GM21717 (cell line): ENCODE results near the gene TAF10.

ENCODE experiments used
- ATAC-seq: cut with Tn5 transposase; IDR thresholded peaks from one replicate; pipeline ENCODE4 v1.9.1; 2021; ENCODE audit warnings: mild to moderate bottlenecking, moderate library complexity; ENCODE audit not compliant: unreplicated experiment

The TAF10 gene

DNA sequence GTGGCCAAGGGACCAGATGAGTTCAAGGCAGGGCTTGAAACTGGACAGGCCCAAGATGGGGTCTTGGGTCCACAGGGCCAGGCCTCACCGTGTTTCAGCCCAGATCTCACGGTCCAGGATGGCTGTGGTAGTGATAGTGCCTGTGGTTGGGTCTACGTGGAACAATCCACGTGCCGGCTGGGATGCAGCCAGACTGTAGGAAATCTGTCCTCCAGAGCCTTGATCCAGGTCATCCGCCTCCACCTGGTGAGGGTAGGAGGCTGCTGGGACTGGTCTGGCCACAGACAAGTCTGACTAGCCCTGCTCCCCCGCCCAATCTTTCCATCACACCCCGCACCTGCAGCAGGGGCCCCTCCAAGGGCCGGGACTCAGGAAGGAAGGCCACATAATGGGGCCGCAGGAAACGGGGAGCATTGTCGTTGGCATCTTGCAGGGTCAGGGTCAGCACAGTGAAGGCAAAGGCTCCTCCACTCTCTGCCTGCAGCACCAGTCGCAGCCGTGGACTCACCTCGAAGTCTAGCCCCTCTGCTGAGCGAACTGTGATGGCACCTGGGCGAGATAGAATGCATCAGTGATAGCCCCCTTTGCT lies 13.9 kb upstream of the TAF10 start:
- ATAC-seq = no peak

DNA sequence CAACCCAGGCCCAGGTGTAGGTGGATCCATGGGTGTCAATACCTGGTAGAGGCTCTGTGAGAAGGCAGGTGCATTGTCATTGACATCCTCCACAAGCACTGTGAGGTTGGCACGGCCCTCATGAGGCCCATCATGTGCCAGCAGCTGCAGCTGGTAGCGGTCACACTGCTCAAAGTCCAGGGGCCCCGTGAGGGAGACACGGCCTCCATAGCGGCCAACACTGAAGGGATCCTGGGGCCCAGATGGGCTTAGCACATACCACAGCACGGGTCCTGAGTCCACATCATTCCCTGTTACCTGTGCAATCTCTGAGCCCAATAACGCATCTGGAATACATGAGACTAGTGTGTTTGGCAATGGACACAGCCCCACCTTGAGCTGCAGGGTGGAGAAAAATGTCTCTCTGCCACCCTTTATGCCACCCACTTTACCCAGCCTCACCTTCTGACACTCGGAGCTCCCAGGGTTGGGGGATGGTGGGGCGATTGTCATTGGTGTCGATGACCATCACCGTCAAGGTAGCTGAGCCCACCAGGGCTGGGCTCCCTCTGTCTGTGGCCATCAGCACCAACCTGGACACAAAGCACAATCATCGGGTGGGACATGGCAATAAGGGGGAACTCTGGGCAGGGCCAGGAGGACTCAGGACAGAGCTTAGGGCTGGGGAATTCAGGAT lies 13.3 kb upstream of the TAF10 start:
- ATAC-seq = no peak

DNA sequence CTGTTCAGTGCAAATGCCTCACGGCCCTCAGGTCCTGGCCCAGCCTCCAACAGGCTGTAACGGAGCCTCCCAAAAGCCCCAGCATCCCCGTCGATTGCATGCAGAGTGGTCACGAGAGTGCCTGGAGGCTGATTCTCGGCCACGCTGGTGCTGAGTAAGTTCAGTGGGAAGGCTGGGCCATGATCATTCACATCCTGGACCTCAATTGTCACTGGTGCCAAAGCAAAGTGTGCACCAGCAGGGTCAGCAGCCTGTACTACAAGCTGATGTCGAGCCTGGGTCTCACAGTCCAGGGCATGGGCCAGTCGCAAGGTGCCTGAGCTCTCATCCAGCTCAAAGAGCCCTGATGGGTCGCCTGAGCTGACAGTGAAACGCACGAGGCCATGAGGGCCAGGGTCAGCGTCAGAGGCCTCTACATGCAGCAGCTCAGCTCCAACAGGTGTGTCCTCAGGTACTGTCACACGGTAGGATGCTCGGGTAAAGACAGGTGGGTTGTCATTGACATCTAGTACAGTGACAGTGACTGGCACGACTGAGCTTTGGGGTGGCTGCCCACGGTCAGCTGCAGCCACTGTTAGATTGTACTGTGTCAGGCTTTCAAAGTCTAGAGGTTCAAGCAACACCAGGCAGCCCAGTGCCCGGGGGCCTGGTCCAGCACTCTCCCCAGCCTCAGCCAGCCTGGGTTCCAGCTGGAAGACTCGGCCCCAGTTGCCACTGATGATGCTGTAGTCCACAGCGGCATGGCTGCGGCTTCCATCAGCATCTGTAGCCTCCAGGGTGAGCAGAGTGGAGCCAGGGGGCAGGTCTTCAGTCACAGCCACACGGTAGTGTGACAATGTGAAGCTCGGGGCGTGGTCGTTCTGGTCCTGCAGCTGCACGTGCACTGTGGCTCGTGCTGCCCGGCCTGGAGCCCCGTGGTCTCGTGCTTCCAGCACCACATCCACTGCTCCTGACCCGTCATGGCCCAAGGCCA lies 11.7 kb upstream of the TAF10 start:
- ATAC-seq = no peak

DNA sequence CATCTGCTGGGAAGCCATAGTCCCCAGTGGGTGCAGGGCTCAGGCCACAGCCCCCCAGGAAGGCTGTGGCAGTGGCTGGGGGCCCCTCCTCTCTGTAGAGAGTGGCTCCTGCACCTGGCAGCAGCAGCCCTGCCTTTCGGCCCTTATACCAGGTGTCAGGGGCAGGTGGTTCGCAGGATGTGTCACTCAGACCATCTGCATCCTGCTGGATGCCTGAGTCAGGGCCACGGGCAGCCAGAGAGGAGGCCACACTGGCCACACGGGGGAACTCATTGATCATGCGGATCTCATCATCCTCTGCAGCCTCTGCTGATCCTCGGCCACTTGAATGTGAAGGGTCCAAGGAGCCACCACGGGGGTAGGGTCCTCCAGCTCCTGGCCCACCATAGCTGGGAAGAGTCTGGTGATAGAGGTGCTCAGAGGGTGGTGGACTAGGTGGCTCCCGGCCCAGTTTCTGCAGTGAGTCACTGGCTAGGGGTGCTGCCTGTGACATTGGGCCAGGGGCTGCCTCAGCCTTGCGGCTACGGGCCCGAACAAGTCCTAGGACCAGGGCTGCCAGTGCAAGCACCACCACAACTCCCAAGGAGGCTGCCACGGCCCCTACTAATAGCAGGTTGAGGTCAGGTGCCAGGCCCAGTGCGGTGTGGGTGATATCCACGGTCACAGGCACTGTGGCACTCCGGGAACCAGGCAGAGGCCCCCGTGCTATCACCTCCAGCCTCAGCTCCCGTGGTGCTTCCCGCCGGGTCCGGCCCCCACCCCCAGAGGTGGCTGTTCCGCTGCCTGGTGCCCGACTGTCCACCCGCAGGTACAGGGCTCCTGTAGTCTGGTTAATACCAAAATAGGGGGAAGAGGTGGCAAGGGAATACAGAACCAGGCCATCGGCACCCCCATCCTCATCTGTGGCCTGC lies 10.5 kb upstream of the TAF10 start:
- ATAC-seq = no peak

DNA sequence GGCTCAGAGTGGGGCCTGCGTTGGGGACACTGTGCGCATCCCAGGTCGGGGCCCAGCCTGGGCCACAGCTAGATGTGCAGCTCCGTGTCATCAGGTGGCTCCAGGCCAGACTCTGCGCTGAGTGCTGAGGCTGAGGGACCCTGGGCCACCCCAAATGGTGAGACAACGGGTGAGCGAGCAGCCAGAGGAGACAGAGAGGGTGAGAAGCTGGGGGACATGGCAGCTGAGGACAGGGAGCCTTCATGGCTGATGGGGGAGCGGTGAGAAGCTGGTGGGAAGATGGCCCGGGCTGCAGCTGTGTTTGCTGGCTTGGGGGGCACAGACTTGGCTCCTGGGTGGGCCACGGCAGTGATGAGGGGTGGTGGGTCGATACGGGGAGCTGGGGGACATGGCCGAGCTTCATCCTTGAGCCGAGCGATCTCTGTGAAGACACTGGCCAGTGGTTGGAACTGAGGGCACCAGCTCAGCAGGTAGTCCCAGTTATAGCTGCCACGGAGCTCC lies 9.7 kb upstream of the TAF10 start:
- ATAC-seq = no peak

DNA sequence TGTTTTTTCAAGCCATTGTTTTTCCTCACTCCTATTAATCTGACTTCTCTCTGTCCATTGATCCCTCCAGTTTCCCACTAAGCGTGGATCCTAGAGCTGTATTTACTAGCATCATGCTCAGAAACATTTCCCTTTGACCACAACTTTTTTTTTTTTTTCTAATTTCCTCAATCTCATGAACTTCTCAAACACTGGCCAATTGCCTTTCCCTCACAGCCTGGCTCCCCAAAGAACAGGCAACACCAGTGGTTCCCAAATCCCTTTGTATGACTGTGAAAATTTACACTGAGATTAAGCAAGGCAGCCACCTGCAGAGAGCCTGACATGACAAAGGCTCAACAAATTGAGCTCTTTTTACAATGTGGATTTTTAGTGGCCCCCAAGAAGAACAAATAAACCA lies 8.6 kb upstream of the TAF10 start:
- no peak for ATAC-seq

DNA sequence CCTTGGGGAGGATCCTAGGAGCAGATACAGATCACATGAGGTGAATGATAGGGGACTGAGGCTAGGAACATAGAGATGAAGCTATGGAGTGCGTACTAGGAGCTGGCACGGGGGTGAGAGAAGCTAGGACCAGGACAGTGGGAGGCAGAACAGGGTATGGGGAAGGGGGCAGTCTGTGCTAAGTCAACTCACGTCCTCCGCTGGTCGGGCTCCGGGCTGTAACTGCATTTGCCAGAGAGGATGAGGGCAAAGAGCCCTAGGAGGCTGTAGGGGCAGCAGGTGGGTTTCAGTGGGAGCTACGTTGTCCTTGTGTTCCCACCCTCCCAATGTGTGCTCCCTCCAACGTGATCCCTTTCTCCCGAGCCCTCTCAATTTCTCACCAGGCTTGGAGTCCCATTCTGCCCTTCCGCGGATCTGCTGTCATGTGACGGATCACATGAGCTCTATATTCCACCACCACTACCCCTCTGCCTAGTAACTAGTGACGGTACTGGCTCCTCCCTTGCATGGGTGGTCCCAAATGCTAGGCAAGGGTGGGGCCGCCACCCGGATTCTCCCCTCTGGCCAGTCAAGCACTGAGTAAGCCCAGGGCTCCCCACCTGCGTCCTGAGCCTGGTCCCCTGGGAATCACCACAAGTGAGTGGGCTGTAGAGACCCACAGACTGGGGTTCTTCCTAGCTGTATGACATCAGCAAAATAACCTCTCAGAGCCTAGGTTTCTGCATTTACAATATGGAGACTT lies 7.2 kb upstream of the TAF10 start, which contains the start of gene TPP1:
TSS of gene TPP1 (minus strand) at position 419 of the 742 bp plus-strand sequence. CDS start at position 397, 22 bp downstream.
- peak; percentile 97 for ATAC-seq

DNA sequence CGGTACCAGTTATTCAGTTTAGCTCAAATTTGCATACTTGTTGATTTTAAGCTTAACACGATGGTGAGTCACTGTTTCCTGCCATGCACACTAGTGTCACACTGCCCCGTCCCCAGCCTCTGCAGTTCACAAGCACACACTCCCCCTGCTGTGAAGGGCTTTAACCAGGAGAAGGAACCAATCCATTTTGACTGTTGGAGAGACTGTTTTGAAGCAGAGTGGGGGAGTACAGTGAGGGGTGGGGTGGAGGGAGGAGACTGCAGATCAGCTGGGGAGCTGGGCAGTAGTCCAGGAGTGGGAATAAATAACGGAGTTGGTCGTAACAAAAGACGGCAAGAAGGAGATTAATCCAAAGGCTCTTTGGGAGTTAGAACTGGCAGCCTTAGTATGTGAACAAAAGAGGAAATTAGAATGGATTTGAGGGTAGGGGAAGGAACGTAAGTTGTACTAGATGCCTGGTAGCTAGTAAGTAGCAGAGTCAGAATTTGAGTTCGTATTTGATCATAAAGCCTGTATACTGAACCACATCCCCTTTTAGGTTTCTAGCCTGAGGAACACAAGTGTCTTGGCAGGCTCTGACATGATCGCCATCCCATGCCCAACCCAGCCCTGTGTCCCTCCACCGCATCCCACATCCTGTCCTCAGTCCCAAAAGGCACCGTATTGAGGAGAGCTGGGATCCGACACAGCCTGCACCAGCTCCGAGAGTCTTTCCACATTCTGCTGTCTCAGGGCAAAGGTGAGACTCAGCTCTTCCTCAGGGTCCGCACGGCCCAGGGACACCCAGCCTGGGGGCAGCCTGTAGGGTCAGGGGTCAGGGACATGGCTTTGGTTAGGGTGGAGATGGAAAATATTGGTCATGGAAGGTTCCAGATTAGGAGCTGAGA lies 6.3 kb upstream of the TAF10 start:
- ATAC-seq = no peak

DNA sequence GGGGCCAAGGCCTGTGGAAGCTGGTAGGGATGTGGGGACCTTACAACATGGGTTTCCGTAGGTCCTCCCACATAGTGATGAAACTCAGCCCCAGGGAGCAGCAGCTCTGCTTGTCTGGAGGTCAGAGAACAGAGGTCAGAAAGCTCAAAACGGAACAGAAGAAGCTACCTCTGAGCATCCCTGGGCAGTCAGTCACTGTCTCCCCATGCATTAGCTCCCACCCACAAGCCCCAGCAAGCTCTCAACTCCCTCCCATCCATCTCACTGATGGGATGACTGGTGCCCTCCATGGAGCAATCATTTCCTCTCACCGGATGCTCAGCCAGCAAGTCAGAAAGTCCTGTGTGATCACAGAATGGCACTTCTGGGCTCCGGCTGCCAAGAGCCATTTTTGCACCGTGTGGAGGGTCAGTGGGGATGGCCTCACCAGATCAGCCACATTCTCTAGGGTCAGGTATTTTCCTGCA lies 5.3 kb upstream of the TAF10 start:
- no peak for ATAC-seq

DNA sequence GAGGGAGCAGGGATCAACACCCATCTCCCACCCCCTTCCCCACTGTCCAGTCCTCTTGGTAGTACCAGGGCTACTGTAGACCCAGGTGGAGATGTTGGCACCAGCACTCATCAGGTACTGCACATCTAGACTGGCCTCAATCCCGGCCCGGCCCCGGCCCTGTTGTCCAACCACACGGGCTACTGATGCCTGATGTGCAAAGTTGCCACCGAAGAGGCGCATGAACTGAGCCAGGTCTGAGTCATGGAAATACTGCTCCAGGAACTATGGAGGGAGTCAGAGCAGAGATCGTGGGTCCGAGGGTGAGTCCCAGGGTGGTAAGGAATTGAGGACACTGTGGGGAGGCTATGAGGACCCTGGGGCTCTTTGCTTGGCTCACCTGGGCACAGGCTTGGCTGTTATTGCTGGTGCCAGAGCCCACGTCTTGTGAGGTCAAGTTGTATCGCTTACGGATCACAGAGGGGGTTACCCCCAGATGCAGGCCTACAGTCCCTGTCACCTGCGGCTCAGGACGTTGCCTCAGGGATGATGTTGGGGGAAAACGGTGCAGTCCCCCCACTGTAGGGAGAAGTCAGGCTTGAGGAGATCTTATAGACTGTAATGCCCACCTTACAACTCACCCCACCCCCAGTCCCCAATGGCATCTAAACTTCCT lies 4.7 kb upstream of the TAF10 start:
- ATAC-seq = no peak

DNA sequence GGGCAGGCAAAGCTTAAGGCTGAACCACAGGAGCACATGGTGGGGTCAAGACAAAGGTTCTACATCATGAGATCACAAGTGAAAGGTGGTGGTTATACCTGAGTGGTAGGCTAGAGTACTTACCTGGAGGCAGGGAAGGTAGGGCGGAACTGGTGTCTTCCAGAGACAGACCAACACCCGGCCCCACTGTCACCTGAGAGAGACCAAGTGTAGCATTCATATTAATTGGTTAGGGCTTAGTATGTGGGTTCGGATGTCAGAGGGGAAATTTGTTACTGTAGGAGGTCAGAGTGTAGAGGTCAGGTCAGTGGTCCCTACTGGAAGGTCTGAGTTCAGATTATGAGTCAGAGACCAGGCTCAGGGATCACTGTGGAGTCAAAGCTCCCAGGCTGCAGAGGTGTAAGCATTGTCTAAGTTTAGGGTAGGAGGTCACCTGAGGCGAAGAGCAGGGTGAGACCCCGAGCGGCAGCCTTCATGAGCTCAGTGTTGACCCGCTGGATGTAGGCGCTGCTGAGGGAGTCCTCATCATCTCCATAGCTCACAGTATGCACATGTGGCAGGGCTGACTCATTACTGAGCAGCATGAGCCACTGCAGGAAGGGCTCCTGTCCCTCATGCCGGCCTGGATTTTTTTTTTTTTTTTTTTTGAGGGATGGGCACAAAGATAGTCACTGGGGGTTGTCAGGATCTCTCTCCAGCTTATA lies 4.0 kb upstream of the TAF10 start:
- no peak for ATAC-seq

DNA sequence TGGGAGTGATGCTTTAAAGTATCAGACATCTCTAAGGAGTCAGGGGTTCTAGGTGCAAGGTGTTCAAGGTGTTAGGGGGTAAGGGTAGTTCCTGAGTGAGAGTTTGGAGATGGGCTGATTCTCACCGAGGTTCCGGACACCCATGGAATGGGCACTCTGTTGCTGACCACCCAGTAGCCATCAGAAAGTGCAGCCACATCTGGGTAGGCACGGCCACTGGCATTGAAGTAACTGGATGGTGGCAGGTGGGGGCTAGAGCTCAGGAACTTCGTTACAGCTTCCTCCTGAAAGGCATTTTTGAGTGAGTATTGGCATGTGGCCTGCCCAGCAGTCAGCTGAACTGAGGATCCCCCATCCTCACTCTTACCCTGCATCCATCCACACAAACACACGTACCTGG lies 3.0 kb upstream of the TAF10 start:
- ATAC-seq = no peak

DNA sequence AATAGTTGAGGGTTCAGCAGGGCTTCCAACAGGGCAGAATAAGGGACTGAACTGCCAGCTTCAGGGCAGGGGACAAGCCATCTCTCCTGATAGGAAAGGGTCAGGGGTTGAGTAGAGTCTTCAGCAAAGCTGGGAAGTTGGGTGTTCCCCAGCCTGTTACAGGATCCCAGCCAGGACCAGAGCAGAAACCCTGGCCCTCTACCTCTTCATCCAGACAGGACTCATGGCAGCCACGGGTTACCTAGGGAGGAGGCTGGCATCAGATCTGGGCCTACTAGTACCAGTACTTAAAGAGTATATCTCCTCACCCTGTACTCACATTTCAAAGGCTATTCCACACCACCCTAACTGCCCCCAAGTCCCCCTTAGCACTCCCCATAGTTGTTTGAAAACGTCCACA lies 2.4 kb upstream of the TAF10 start:
- no peak for ATAC-seq

DNA sequence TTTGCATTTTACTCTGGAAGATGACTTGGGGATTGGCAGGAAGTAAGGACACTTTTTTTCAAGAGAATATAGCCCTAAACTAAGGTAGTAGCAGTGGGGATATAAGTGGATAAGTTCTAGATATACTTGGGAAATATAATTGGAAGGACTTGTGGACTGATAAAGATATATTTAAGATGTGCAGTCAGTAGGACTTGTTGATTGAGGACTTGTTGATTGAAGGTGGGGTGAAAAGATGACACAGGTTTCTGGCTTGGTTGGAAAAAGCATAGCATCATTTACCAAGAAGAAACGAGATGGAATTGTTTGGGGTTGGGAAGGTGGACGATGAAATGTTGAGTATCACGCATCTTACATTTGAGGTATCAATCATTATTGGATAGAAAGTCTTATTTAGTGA lies 1.5 kb upstream of the TAF10 start:
- ATAC-seq = no peak

DNA sequence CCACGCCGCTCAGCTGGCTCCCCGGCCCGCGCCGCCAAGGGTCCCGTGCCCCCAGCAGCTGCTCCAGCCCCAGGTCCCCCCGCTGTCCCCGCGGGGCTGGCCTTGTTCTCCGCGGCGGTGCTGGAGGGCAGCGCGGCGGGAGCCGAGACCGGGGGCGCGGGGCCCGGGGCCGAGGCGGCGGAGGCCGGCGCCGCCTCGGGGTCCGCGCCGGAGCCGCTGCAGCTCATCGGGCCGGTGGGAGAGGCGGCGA lies 128 bp downstream of the TAF10 start:
- peak; percentile 8 for ATAC-seq

DNA sequence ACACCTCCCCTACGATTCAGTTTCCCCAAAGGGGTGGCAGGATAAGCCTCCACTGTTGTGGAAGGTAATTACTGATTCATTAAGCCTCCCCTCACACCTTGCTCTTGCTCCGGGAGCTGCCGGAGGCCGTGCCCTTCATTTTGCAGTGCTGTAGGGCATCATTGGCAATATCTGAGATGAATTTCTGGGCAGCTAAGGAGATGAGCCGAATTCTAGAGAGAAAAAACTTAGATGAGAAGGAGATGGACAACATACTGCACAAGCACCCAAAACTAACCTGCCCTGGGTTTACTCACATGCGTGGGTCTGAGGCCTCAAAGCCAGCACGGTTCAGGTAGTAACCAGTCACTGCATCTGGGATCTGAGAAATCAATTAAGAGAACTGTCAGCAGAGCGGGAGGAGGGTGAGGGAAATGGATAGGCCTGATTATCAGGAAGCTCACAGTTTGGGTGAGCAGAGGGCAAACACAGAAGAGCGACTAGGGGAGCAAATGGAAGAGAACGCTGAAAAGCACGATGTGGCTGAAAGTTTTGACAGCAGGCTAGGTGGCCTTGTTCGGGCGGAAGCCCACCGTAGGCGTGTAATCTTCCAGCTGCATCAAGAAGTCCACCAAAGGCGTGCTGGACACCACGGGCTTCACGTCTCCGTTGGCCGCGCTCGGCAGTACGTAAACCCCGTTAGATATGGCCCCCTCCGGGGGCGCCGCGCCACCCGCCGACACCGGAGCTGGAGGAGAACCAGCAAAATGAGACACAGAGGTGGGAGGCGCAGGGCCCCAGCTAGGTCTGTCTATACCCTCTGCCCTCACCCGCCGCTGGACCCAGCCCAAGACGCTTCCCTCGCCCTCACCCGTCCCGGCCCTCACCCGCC lies 689 bp downstream of the TAF10 start:
- ATAC-seq = no peak

DNA sequence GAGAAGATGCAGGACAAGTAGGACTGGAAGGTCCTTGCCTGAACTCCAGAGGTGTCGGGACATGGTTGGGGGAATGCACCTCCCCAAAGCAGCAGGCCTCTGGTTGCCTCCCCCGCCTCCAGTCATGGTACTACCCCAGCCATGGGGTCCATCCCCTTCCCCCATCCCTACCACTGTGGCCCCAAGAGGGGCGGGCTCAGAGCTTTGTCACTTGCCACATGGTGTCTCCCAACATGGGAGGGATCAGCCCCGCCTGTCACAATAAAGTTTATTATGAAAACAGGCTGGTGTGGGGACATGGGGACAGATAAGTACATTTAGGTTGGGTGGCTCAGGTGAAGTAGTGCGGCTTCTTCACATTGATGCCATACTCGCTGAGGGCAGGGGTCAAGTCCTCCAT lies 1.4 kb downstream of the TAF10 start:
- ATAC-seq = no peak
